ENCODE results near the gene SKI. TPM values are rescaled to one million over a fixed set of nuclear protein-coding genes. Genes with fewer than 3 reads are reported as not detected.
"Not testable (repeated sequence)": the region's sequence is repeated elsewhere in the genome, so short reads cannot be mapped to it uniquely, and the experiment has no call there.

SKI gene
- total RNA-seq, 1 donor from 2014 or later = 40.7 TPM

DNA sequence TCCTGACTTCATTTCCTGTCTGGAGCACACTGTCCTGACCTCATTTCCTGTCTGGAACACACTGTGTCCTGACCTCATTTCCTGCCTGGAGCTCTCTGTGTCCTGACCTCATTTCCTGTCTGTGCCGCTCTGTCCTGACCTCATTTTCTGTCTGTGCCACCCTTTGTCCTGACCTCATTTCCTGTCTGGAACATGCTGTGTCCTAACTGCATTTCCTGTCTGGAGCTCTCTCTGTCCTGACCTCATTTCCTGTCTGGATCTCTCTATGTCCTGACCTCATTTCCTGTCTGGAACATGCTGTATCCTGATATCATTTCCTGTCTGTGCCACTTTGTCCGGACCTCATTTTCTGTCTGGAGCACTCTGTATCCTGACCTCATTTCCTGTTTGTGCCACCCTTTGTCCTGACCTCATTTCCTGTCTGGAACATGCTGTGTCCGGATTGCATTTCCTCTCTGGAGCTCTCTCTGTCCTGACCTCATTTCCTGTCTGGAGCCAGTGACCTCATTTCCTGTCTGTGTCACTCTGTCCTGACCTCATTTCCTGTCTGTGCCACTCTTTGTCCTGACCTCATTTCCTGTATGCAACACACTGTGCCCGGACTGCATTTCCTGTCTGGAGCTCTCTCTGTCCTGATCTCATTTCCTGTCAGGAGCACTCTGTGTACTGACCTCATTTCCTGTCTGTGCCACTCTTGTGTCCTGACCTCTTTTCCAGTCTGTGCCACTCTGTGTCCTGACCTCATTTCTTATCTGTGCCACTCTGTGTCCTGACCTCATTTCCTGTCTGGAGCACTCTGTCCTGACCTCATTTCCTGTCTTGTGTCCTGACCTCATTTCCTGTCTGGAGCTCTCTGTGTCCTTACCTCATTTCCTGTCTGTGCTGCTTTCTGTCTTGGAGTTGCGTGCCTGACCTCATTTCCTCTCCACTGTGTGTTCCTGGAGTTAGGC is 27.6 kb downstream of the SKI start:
- Mint-ChIP-seq H3K27me3 (no peaks in the 10 kb centered on the region), H3K4me1 (peaks cover 33% of the 10 kb centered on the region)

DNA sequence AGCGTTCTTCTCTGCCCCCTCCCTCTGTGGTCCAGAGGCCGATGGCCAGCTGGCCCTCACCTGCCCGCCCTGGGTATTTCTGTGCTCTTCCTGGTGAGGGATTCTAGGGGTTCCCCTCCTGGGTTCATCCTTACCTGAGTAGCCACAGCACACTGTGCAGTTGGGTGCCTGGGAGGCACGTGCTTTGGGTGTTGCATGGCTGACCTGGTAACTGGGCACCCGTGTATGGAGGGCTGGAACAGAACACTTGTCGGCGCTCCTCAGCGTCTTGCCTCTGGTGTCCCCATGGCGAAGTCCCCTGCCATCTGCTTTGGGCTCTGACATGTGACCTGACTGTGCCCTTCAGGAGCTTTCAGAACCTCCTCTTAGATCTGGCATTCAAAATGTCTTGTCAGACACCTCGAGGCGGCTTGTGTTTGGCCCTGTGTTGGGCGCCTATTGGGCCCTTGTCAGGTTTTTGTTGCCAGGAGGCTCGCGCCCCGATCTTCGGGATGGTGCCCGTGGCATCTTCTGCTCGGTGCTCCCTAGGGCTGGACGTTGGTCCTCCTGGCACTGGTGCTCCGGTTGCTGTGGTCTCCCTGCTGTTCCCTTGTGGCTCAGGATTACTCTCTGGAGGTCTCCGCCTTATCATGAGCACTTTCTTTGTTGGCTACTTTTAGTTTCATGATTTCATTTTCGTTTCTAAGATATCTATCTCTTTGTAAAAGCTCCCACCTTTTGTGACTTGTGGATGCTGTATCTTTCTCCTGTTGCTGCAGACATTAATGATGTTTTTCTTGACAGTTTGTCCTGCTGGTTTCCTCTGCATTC is 28.5 kb downstream of the SKI start:
- Mint-ChIP-seq H3K9me3 (peaks cover 23% of the 10 kb centered on the region), H3K27ac (no peak overlapping the region), H3K4me1 (peaks cover 36% of the 10 kb centered on the region), H3K36me3 (ENCODE audit: low read depth) (peaks cover 45% of the 10 kb centered on the region), H3K4me3 (no peak overlapping the region), H3K27me3 (no peaks in the 10 kb centered on the region)
- no peak for DNase-seq
- intact Hi-C loops (cut with micrococcal nuclease) = no loop called here

More for the DNA sequence above, 27.6 kb downstream of the SKI start:
- Mint-ChIP-seq H3K27ac (no peak overlapping the region), H3K9me3 (peaks cover 23% of the 10 kb centered on the region), H3K4me3 (no peak overlapping the region), H3K36me3 (ENCODE audit: low read depth) (peaks cover 51% of the 10 kb centered on the region)
- intact Hi-C loops (cut with micrococcal nuclease) = loop anchor here (1.0 kb wide), 1 partner anchor 21 kb away; no protein-coding TSS in a partner anchor
- peak; percentile 94 for DNase-seq

DNA sequence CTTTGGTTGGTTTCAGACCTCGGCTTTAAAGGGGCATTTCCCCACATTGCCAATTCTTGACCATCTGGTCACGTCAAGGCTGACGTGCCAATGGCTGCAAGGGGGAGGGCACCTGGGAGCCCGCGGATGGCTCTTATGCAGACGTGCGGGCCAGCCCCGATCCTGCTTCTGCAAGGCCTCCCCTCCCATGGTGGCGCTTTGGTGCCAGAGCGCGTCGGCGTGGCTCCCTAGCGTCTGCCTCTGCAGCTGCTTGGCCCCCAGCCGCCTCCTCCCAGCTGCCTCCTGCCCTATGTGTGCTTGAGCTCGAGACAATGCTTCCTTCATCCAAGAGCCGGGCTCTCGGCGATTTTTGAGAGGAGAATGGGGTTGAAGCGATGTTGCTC is 29.1 kb downstream of the SKI start:
- Mint-ChIP-seq H3K27ac (no peak overlapping the region), H3K27me3 (no peaks in the 10 kb centered on the region), H3K9me3 (peaks cover 23% of the 10 kb centered on the region), H3K4me1 (peaks cover 35% of the 10 kb centered on the region), H3K36me3 (ENCODE audit: low read depth) (peaks cover 39% of the 10 kb centered on the region), H3K4me3 (no peak overlapping the region)
- intact Hi-C loops (cut with micrococcal nuclease) = no loop called here
- no peak for DNase-seq

DNA sequence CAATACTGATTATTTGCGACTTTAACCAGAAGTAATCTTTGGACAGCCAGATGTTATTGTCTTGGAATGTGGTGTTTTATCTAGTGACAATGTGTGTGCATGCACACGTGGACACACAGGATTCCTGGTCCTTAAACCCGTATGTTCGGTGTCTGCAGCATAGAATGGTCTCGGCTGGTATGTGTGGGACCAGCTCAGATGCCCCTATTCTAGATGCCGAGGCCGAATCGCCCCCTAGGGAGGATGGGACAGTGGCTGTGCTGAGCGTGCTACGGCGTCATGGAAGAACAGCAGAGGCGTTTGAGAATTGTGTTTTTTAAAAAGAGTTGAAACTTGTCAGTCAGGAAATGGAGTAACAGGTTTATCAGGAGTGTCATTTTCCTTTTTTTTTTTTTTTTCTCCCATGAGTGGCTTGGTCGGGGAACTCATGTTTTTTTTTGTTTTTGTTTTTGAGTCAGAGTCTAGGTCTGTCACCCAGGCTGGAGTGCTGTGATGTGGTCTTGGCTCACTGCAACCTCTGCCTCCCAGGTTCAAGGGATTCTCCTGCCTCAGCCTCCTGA is 30.1 kb downstream of the SKI start:
- intact Hi-C loops (cut with micrococcal nuclease) = loop anchor here (1.0 to 2.0 kb wide), 2 partner anchors 33 to 42 kb away; no protein-coding TSS in a partner anchor
- Mint-ChIP-seq H3K9me3 (peaks cover 20% of the 10 kb centered on the region), H3K4me1 (peaks cover 33% of the 10 kb centered on the region), H3K27me3 (no peaks in the 10 kb centered on the region), H3K4me3 (peak overlapping the region; percentile 53), H3K36me3 (ENCODE audit: low read depth) (peaks cover 29% of the 10 kb centered on the region), H3K27ac (peak overlapping the region; percentile 88)
- DNase-seq = no peak

- no peaks in the 10 kb centered on the region for H3K27me3 Mint-ChIP-seq
- intact Hi-C loops (cut with micrococcal nuclease) = loop anchor here (1.0 to 2.0 kb wide), 2 partner anchors 32 to 41 kb away; no protein-coding TSS in a partner anchor
- peak overlapping the region; percentile 60 for H3K27ac Mint-ChIP-seq
- H3K4me3 Mint-ChIP-seq = peak overlapping the region; percentile 34
- H3K9me3 Mint-ChIP-seq = peaks cover 20% of the 10 kb centered on the region
- peaks cover 36% of the 10 kb centered on the region for H3K4me1 Mint-ChIP-seq
- H3K36me3 Mint-ChIP-seq (ENCODE audit: low read depth) = peaks cover 25% of the 10 kb centered on the region
- DNase-seq = peak; percentile 79
Observed at GRCh38 chr1:2258996-2259395, 30.9 kb downstream of the SKI start.

DNA sequence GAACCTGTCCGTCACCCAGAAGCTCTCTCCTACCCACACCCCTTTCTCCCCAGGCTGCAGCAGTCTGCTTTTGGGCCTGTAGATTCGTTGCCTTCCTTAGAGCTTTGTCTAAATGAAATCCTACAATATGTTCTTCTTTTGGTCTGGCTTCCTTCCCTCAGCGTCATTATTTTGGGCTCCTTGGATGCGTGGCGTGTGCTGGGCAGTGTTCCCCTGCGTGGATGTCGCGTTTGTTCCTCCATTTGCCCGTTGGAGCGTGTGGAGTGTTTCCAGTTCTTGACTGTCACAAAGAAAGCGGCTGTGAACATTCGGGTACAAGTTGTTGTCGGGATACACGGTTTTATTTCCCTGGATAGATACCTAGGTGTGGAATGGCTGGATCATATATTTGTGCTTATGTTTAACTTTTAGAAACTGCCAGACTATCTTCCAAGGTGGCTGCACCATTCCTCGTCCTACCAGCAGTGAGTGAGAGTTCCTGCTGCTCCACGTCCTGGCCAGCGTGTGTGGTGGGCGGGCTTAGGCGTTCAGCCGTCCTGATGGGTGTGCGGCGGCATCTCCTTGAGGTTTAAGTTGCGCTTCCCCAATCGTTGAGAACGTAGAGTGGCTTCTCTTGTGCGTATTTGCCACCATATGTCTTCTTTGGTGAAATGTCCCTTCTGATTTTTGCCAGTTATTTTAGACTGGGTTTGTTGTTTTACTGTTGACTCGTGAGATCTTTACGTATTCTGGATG is 31.7 kb downstream of the SKI start:
- no peaks in the 10 kb centered on the region for H3K27me3 Mint-ChIP-seq
- H3K4me3 Mint-ChIP-seq = peak overlapping the region; percentile 12
- peaks cover 15% of the 10 kb centered on the region for H3K9me3 Mint-ChIP-seq
- peaks cover 32% of the 10 kb centered on the region for H3K4me1 Mint-ChIP-seq
- no peak for DNase-seq
- intact Hi-C loops (cut with micrococcal nuclease) = loop anchor here (2.0 kb wide), 1 partner anchor 31 kb away; no protein-coding TSS in a partner anchor
- H3K27ac Mint-ChIP-seq = peak overlapping the region; percentile 54
- H3K36me3 Mint-ChIP-seq (ENCODE audit: low read depth) = peaks cover 21% of the 10 kb centered on the region

DNA sequence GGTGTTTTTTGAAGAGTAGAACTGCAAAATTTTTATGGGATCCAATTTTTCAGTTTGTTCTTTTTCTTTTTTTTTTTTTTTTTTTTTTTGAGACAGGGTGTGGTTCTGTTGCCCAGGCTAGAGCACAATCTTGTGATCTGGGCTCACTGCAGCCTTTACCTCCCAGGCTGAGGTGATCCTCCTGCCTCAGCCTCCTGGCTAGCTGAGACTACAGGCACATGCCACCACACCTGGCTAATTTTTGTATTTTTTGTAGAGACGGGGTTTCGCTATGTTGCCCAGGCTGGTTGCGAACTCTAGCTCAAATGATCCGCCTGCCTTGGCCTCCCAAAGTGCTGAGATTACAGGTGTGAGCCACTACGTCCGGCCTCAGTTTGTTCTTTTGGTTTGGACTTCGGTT is 32.4 kb downstream of the SKI start:
- Mint-ChIP-seq H3K4me1 (peaks cover 37% of the 10 kb centered on the region), H3K36me3 (ENCODE audit: low read depth) (peaks cover 21% of the 10 kb centered on the region), H3K9me3 (peaks cover 15% of the 10 kb centered on the region), H3K27ac (peak overlapping the region; percentile 54)
- H3K27me3 Mint-ChIP-seq; DNase-seq; H3K4me3 Mint-ChIP-seq; intact Hi-C loops (cut with micrococcal nuclease): not testable (repeated sequence)

DNA sequence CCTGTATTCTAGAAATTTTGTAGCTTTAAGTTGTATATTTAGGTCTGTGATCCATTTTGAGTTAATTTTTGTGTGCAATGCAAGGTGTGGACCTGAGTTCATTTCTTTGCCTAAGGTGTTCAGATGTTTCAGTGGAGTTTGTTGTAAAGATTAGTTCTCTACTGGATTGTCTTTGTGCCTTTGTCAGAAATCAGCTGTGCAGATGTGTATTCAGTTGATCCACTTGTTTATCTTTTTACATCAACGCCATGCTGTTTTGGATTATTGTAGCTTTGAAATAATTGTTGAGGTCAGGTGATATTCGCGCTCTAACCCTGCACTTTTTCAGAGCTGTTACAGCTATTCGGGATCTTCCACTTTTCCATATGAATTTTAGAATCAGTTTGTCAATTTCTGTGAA is 32.8 kb downstream of the SKI start:
- DNase-seq = no peak
- Mint-ChIP-seq H3K4me3 (no peak overlapping the region), H3K27ac (peak overlapping the region; percentile 29), H3K36me3 (ENCODE audit: low read depth) (peaks cover 21% of the 10 kb centered on the region), H3K27me3 (no peaks in the 10 kb centered on the region), H3K4me1 (peaks cover 38% of the 10 kb centered on the region), H3K9me3 (peaks cover 15% of the 10 kb centered on the region)
- intact Hi-C loops (cut with micrococcal nuclease) = no loop called here

- H3K36me3 Mint-ChIP-seq (ENCODE audit: low read depth) = peaks cover 21% of the 10 kb centered on the region
- peaks cover 42% of the 10 kb centered on the region for H3K4me1 Mint-ChIP-seq
- H3K27me3 Mint-ChIP-seq; H3K27ac Mint-ChIP-seq; DNase-seq; intact Hi-C loops (cut with micrococcal nuclease); H3K4me3 Mint-ChIP-seq: not testable (repeated sequence)
- peaks cover 13% of the 10 kb centered on the region for H3K9me3 Mint-ChIP-seq
Observed at GRCh38 chr1:2261476-2262395, 33.6 kb downstream of the SKI start.

DNA sequence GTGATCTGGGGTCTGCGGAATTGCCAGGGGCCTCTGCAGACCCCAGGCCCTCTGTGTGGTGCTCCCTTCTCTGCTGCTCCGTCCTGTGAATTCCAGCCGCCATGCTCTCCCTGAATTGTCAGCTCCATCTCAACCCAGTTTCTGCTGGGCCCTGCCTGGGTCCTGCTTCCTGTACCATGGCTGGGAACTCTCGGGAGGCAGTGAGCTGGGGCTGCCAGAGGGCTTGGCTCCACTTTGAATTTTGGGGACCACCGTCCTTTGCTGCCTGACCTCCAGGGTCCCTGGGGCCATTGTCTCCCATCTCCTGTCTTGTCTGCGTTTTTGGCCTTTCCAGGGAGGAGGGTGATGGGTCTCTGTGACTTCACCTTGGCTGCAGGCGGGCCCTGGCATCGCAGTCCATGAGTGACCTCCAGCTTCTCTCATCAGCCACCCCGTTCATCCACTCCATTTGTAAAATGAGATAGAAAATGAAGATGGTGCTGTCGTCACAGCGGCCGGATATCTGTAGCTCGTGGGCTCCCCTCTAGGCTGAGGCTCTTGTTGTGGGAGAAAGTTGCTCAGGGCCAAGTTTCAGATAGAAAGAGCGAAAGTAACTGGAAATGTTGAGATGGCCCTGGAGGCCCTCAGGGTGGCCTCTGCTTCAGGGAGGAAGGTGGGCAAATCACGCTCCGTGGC is 38.3 kb downstream of the SKI start:
- no peak overlapping the region for H3K27ac Mint-ChIP-seq
- no peaks in the 10 kb centered on the region for H3K9me3 Mint-ChIP-seq
- H3K27me3 Mint-ChIP-seq = no peaks in the 10 kb centered on the region

DNA sequence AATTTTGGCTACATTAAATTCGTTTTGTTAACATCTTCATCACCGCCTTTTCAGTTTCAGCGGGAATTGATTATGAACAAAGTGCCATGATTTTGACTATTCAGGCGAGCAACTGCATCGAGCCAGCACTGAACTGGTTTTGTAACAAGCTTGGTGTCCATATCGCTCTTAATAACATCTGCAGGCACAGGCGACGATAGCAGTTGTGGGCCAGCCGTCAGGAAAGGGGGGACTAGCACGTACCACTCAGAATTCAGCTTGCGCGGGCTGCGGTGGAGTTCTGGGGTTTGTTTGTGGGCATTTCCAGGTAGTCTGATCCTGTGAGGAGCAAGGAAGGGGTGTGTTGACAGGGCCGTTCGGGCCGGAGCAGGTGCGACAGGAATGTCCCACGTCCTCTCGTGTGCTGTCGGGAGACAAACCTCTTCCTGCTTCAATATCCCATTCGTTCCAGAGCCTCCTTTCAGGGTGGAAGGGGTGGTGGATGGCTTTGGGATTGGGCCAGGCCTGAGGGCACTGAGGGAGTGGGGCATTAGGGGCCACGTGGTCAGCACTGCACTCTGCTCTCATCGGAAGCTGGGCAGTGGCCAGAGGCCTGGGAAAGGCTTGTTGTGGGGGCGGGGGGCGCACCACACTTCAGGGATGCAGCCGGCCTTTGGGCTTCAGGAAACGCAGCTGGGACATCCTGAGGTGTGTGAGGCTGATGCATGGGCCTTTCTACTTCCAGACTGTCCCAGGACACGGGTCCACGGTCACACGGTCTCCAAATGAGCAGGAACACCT is 39.1 kb downstream of the SKI start:
- H3K4me1 Mint-ChIP-seq = peaks cover 18% of the 10 kb centered on the region
- peaks cover 6% of the 10 kb centered on the region for H3K36me3 Mint-ChIP-seq (ENCODE audit: low read depth)
- peak overlapping the region; percentile 15 for H3K27ac Mint-ChIP-seq
- H3K9me3 Mint-ChIP-seq = no peaks in the 10 kb centered on the region
- no peaks in the 10 kb centered on the region for H3K27me3 Mint-ChIP-seq
- DNase-seq = no peak
- H3K4me3 Mint-ChIP-seq = no peak overlapping the region
- intact Hi-C loops (cut with micrococcal nuclease) = no loop called here

More for the DNA sequence above, 38.3 kb downstream of the SKI start:
- H3K4me3 Mint-ChIP-seq = no peak overlapping the region
- H3K36me3 Mint-ChIP-seq (ENCODE audit: low read depth) = peaks cover 6% of the 10 kb centered on the region
- intact Hi-C loops (cut with micrococcal nuclease) = no loop called here
- H3K4me1 Mint-ChIP-seq = peaks cover 18% of the 10 kb centered on the region
- no peak for DNase-seq

Measured in activated CD4-positive, alpha-beta T cell treated with anti-CD3 and anti-CD28 coated beads, Interleukin-2, amount 10 ng/mL, durations not matched to agents 24 days and 14 days (primary cell).